ENCODE measurements around the gene MYT1. TPM values are rescaled to one million over a fixed set of nuclear protein-coding genes. Genes with fewer than 3 reads are reported as not detected.

Gene MYT1
- total RNA-seq: not detected in 2 replicates

DNA sequence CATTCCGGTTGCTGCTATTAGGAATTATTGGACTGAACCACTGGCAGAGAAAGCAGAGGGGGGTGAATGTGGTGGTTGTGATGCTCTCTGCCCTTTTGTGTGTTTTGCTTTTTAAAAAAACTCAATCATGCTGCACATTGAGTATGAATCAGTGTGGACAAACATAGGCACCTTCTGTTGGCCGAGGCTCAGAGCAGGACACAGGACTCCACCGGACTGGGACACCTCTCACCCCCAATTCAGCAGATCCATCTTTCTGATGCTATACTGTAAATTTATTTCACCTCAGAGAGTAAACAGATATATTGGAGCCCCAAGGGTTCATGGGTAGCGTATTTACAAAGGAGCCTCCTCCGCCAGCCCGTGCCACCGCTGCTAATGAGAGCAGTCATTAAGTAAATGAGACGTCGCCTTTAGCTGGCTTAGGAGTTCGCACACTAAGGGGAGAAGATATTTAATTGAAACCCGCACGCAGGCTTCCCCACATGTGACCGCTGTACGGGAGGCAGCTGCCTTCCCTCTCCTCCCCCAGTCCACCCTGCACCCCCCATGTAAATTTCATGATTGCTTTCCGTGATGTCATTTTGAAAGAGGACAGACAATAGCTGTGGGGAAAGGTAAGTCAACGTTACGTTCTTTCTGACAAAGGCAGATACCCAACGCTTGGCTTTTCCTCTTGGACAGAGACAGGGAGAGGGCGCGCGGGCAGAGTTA is at the start of gene MYT1:
TSS of gene MYT1 (plus strand) at position 330 of the 714 bp plus-strand sequence. CDS start 34,410 bp downstream, outside the sequence.

DNA sequence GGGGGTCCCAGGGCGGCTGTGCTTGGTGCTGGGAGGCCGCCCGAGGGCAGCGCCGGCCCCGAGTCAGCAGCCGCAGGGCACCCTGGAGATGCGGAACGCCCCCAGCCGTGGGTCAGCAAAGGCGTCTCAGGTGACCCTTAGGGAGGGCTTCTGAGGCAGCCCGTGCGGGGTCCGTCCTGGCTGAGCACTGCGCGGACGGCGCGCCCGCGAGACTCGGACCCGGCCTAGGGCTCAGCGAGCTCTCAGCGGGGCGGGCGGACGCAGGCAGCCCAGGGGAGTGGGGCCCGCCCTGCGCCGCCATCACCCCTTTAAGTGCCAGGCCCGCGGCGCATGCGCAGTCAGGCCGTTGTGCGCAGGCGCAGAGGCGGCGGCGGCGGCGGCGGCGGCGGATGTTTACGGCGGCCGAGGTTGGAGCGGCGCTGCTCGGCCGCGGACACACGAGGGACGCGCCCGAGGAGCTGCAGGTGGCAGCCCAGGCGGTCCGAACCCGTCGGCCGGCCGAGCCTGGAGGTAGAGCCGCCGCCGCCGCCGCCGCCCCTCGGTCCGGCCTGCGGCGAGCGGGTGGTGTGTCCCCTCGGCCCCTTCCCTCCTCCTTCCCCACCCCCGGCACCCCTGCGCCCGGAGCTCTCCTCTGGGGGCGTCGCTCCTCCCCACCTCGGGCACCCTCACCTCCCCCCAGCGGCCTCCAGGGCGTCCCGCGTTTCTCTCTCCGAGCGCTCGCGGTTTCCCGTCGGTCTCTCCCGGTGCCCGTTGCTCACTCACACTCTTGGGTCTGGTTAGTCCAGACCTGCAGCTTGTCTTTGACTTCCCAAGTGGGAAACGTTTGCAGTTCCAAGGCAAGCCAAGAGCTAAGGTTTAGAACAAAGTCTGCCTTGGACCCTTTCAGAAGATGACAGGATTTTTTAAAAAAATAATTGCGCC is 91.4 kb downstream of the MYT1 start, which contains the start of gene PCMTD2:
TSS of gene PCMTD2 (plus strand) at position 388 of the 921 bp plus-strand sequence. CDS start 4,218 bp downstream, outside the sequence.

Other genes starting within 250 kb of the MYT1 start
- gene UCKL1, start 208.0 kb upstream of the MYT1 start, total RNA-seq: 31.1 and 38.3 TPM in 2 replicates
- 8.3 and 15.5 TPM in 2 replicates for gene ZNF512B, start 194.5 kb upstream of the MYT1 start, total RNA-seq
- gene SAMD10, start 184.8 kb upstream of the MYT1 start, total RNA-seq: 6.4 and 10.3 TPM in 2 replicates
- 46.4 and 48.6 TPM in 2 replicates for gene PRPF6, start 183.3 kb upstream of the MYT1 start, total RNA-seq
- 0.25 TPM in 1 of 2 replicates, not detected in the other for gene C20orf204, start 128.3 kb upstream of the MYT1 start, total RNA-seq
- not detected in 2 replicates for gene SOX18, start 114.8 kb upstream of the MYT1 start, total RNA-seq
- gene TCEA2, start 101.3 kb upstream of the MYT1 start, total RNA-seq: 20.2 and 46.8 TPM in 2 replicates
- 9.9 and 21.3 TPM in 2 replicates for gene RGS19, start 84.9 kb upstream of the MYT1 start, total RNA-seq
- gene OPRL1, start 84.4 kb upstream of the MYT1 start, total RNA-seq: 0.33 and 1.5 TPM in 2 replicates
- gene LKAAEAR1, start 80.1 kb upstream of the MYT1 start, total RNA-seq: 0.49 TPM in 1 of 2 replicates, not detected in the other
- not detected in 2 replicates for gene NPBWR2, start 56.9 kb upstream of the MYT1 start, total RNA-seq
- 19.2 and 51.5 TPM in 2 replicates for gene PCMTD2, start 91.3 kb downstream of the MYT1 start, total RNA-seq